ENCODE measurements around the gene ANP32E.

DNA sequence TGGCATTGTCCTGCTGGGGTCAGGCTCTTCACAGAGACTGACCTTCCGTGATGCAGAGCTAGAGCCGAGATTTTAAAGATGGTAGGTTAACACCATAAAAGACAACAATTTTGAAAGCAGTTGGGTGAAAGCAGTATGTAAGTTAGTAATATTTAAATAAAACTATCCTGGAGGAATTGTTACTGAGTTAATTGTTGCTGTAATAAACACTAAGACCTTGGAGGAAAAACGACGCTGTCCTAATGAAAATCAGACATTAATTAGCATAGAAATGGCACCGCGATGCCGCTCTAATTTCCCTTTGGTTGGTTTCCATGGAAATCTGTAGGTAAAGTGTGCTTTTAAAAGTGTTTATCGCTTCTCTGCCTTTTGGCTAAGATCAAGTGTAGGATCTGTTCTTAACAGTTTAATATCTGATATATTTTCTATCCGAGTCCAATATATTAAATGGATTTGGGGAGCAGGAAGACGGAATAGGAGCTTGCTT, 745 bp upstream of the ANP32E start:
- TF ChIP-seq, protein P1, sequence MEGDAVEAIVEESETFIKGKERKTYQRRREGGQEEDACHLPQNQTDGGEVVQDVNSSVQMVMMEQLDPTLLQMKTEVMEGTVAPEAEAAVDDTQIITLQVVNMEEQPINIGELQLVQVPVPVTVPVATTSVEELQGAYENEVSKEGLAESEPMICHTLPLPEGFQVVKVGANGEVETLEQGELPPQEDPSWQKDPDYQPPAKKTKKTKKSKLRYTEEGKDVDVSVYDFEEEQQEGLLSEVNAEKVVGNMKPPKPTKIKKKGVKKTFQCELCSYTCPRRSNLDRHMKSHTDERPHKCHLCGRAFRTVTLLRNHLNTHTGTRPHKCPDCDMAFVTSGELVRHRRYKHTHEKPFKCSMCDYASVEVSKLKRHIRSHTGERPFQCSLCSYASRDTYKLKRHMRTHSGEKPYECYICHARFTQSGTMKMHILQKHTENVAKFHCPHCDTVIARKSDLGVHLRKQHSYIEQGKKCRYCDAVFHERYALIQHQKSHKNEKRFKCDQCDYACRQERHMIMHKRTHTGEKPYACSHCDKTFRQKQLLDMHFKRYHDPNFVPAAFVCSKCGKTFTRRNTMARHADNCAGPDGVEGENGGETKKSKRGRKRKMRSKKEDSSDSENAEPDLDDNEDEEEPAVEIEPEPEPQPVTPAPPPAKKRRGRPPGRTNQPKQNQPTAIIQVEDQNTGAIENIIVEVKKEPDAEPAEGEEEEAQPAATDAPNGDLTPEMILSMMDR (IDR thresholded peaks at IDR 0.05), result no peak
- TF ChIP-seq POLR2AphosphoS5 (IDR thresholded peaks at IDR 0.05; ENCODE audit: insufficient read depth in 1 of 2, low read depth in 1 of 2) (no peak), POLR2A (IDR thresholded peaks at IDR 0.05) (no peak)

Measured in vagina (tissue), 2 donors.